Caki2 (cell line): ENCODE data around the gene BRSK2. TPM values are rescaled to one million over a fixed set of nuclear protein-coding genes. Genes with fewer than 3 reads are reported as not detected.
"Not testable (repeated sequence)": the region's sequence is repeated elsewhere in the genome, so short reads cannot be mapped to it uniquely, and the experiment has no call there.

Source experiments
- DNase-seq: peaks from one replicate; pipeline ENCODE4 v3.0.0-alpha.2; 2015; ENCODE audit warnings: low read depth
- in situ Hi-C: cut with HindIII; loops from 2 replicates; pipeline ENCODE4 v1.10.0; 2016; ENCODE audit warnings: low sequenced_read_pairs, low pct_unique_long_range_greater_than_20kb, mixed read lengths
- total RNA-seq: library from RNA; depleted of rRNA; stranded (reverse); fragments of >200 nt; shearing (Covaris generic); gene quantifications from 2 replicates; pipeline ENCODE4 v1.2.3, GENCODE V29; 2014; ENCODE audit warnings: low replicate concordance

The BRSK2 gene
- total RNA-seq, 1 experiment from 2014 or later: 2.4 TPM

GRCh38 chr11:1352696-1353382 is 36.9 kb upstream of the BRSK2 start:
- no peak for DNase-seq
- in situ Hi-C loops: no loop called here

- in situ Hi-C loops: no loop called here
- DNase-seq: no peak
These were observed 36.2 kb upstream of the BRSK2 start for GRCh38 chr11:1353383-1354124.

- in situ Hi-C loops: no loop called here
- DNase-seq: no peak
These were observed 35.4 kb upstream of the BRSK2 start for GRCh38 chr11:1354125-1354938.

- DNase-seq: no peak
- in situ Hi-C loops: no loop called here
These were observed 33.7 kb upstream of the BRSK2 start for GRCh38 chr11:1356007-1356435.

GRCh38 chr11:1356478-1356960 is 33.2 kb upstream of the BRSK2 start:
- in situ Hi-C loops: no loop called here
- DNase-seq: no peak

GRCh38 chr11:1358286-1358685 is 31.4 kb upstream of the BRSK2 start:
- in situ Hi-C loops: no loop called here
- no peak for DNase-seq

- in situ Hi-C loops, DNase-seq: not testable (repeated sequence)
These were observed 30.8 kb upstream of the BRSK2 start for GRCh38 chr11:1358931-1359330.

- DNase-seq: no peak
- in situ Hi-C loops: no loop called here
These were observed 30.2 kb upstream of the BRSK2 start for GRCh38 chr11:1359556-1359955.

- in situ Hi-C loops: no loop called here
- no peak for DNase-seq
These were observed 29.4 kb upstream of the BRSK2 start for GRCh38 chr11:1360181-1360834.

GRCh38 chr11:1360835-1361357 is 28.8 kb upstream of the BRSK2 start:
- in situ Hi-C loops: no loop called here
- DNase-seq: no peak

GRCh38 chr11:1361882-1362281 is 27.9 kb upstream of the BRSK2 start:
- in situ Hi-C loops: no loop called here
- no peak for DNase-seq

GRCh38 chr11:1367721-1368120 is 22.0 kb upstream of the BRSK2 start:
- in situ Hi-C loops: no loop called here
- DNase-seq: no peak

- in situ Hi-C loops: no loop called here
- DNase-seq: no peak
These were observed 21.5 kb upstream of the BRSK2 start for GRCh38 chr11:1368216-1368615.

- no peak for DNase-seq
- in situ Hi-C loops: no loop called here
These were observed 20.8 kb upstream of the BRSK2 start for GRCh38 chr11:1368966-1369365.

- DNase-seq: no peak
- in situ Hi-C loops: no loop called here
These were observed 20.2 kb upstream of the BRSK2 start for GRCh38 chr11:1369371-1370005.

- in situ Hi-C loops: no loop called here
- DNase-seq: no peak
These were observed 19.3 kb upstream of the BRSK2 start for GRCh38 chr11:1370186-1371025.

- no peak for DNase-seq
- in situ Hi-C loops: no loop called here
These were observed 18.8 kb upstream of the BRSK2 start for GRCh38 chr11:1371026-1371325.
